Astrocyte (in vitro differentiated cells and primary cell): ENCODE results near the gene PEPD. TPM values are rescaled to one million over a fixed set of nuclear protein-coding genes. Genes with fewer than 3 reads are reported as not detected.

Source experiments
- DNase-seq: peaks from one replicate; pipeline ENCODE4 v3.0.0-alpha.2; 2010; ENCODE audit warnings: low read depth
- FAIRE-seq: peaks from 2 replicates; lab custom pipeline; 2011; peaks lifted over from hg19 to GRCh38; lab: Jason Lieb, UNC
- H2AFZ ChIP-seq: 2 replicates; pipeline ENCODE4 v1.6.0; 2012; ENCODE audit warnings: low read depth, low read length, inconsistent platforms
- H3K27ac ChIP-seq: 2 replicates; pipeline ENCODE4 v1.5.1; 2011; ENCODE audit warnings: low read depth, low read length, inconsistent platforms
- H3K27me3 ChIP-seq: 2 replicates; pipeline ENCODE4 v1.6.0; 2011; ENCODE audit warnings: low read length, inconsistent platforms; ENCODE audit not compliant: insufficient read depth
- H3K36me3 ChIP-seq: 2 replicates; pipeline ENCODE4 v1.5.1; 2011; ENCODE audit warnings: low read length, inconsistent platforms; ENCODE audit not compliant: insufficient read depth
- H3K4me1 ChIP-seq: 2 replicates; pipeline ENCODE4 v1.5.1; 2011; ENCODE audit warnings: low read length, inconsistent platforms; ENCODE audit not compliant: insufficient read depth
- H3K4me2 ChIP-seq: 2 replicates; pipeline ENCODE4 v1.6.0; 2012; ENCODE audit warnings: low read length, inconsistent platforms
- H3K4me3 ChIP-seq: 2 replicates; pipeline ENCODE4 v1.5.1; 2011; ENCODE audit warnings: low read depth, mild to moderate bottlenecking, low read length, inconsistent platforms; ENCODE audit not compliant: insufficient read depth
- H3K79me2 ChIP-seq: 2 replicates; pipeline ENCODE4 v1.6.0; 2012; ENCODE audit warnings: mild to moderate bottlenecking, low read length, inconsistent platforms; ENCODE audit not compliant: insufficient read depth
- H3K9ac ChIP-seq: 2 replicates; pipeline ENCODE4 v1.6.0; 2012; ENCODE audit warnings: mild to moderate bottlenecking, low read length, inconsistent platforms
- H3K9me3 ChIP-seq: 2 replicates; pipeline ENCODE4 v1.5.1; 2012; ENCODE audit warnings: low read depth, mild to moderate bottlenecking, low read length, inconsistent platforms; ENCODE audit not compliant: insufficient read depth
- H4K20me1 ChIP-seq: 2 replicates; pipeline ENCODE4 v1.6.0; 2012; ENCODE audit warnings: low read length, inconsistent platforms; ENCODE audit not compliant: insufficient read depth
- H3K27ac Mint-ChIP-seq: one replicate; pipeline ENCODE4 v1.8.0; 2021; ENCODE audit warnings: mild to moderate bottlenecking, mixed read lengths; ENCODE audit not compliant: unreplicated experiment
- H3K27me3 Mint-ChIP-seq: one replicate; pipeline ENCODE4 v1.8.0; 2021; ENCODE audit warnings: low read depth, mixed read lengths; ENCODE audit not compliant: unreplicated experiment
- H3K36me3 Mint-ChIP-seq: one replicate; pipeline ENCODE4 v1.8.0; 2021; ENCODE audit warnings: low read depth, mixed read lengths; ENCODE audit not compliant: unreplicated experiment
- H3K4me1 Mint-ChIP-seq: one replicate; pipeline ENCODE4 v1.8.0; 2021; ENCODE audit warnings: low read depth, mixed read lengths; ENCODE audit not compliant: unreplicated experiment
- H3K4me3 Mint-ChIP-seq: one replicate; pipeline ENCODE4 v1.8.0; 2021; ENCODE audit warnings: mild to moderate bottlenecking, moderate library complexity, mixed read lengths; ENCODE audit not compliant: unreplicated experiment
- H3K9me3 Mint-ChIP-seq: one replicate; pipeline ENCODE4 v1.8.0; 2021; ENCODE audit warnings: mild to moderate bottlenecking, mixed read lengths; ENCODE audit not compliant: unreplicated experiment
- EZH2 ChIP-seq: IDR thresholded peaks from 2 replicates; pipeline ENCODE4 v1.6.1; 2012; ENCODE audit warnings: mild to moderate bottlenecking, low read length, inconsistent platforms; ENCODE audit not compliant: insufficient read depth
- total RNA-seq: library from RNA; stranded (reverse); gene quantifications from 2 replicates; pipeline ENCODE4 v1.2.1, GENCODE V29; 2021
- TF ChIP-seq, protein P1 (sequence below): IDR thresholded peaks from 2 replicates; pipeline ENCODE4 v1.5.1; 2011; ENCODE audit warnings: low read depth, mild to moderate bottlenecking, inconsistent platforms, low read length, moderate library complexity; ENCODE audit not compliant: insufficient read depth

PEPD gene
- total RNA-seq, 1 donor from 2014 or later = 37.9 TPM

DNA sequence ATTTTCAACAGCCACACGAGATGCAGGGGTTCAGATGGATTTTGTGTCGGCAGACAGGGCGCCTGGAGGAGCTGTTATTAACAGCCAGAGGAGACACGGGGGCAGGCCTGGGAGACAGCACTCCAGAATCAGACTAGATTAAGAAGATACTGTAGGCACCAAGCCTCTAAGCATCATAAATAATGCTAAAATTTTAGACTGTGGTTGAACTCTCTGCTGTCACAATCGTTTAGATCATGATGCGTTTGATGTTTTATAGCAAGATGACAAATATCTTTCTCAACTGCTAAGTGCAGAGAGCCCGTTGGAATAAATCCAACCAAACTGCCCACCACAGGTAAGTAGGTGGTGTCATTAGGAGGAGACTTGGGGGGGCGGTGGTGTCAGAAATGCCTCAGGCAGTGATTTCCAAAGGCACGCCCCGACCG is 84.2 kb downstream of the PEPD start:
- H3K4me3 ChIP-seq = no peak overlapping the region
- no peak for DNase-seq
- H3K36me3 ChIP-seq = no peaks in the 10 kb centered on the region
- Mint-ChIP-seq H3K27me3 (peaks cover 1% of the 10 kb centered on the region), H3K4me1 (peaks cover 5% of the 10 kb centered on the region), H3K4me3 (no peak overlapping the region), H3K36me3 (peaks cover 3% of the 10 kb centered on the region), H3K27ac (no peak overlapping the region), H3K9me3 (no peaks in the 10 kb centered on the region)
- no peaks in the 10 kb centered on the region for H3K9me3 ChIP-seq
- no peak overlapping the region for H2AFZ ChIP-seq
- no peak overlapping the region for H3K27ac ChIP-seq
- no peak overlapping the region for H3K9ac ChIP-seq
- H3K79me2 ChIP-seq = no peaks in the 10 kb centered on the region
- TF ChIP-seq EZH2 = no peak
- TF ChIP-seq, protein P1, sequence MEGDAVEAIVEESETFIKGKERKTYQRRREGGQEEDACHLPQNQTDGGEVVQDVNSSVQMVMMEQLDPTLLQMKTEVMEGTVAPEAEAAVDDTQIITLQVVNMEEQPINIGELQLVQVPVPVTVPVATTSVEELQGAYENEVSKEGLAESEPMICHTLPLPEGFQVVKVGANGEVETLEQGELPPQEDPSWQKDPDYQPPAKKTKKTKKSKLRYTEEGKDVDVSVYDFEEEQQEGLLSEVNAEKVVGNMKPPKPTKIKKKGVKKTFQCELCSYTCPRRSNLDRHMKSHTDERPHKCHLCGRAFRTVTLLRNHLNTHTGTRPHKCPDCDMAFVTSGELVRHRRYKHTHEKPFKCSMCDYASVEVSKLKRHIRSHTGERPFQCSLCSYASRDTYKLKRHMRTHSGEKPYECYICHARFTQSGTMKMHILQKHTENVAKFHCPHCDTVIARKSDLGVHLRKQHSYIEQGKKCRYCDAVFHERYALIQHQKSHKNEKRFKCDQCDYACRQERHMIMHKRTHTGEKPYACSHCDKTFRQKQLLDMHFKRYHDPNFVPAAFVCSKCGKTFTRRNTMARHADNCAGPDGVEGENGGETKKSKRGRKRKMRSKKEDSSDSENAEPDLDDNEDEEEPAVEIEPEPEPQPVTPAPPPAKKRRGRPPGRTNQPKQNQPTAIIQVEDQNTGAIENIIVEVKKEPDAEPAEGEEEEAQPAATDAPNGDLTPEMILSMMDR = no peak
- FAIRE-seq = no peak
- H4K20me1 ChIP-seq = no peaks in the 10 kb centered on the region
- peaks cover 10% of the 10 kb centered on the region for H3K4me1 ChIP-seq
- H3K4me2 ChIP-seq = no peak overlapping the region
- no peaks in the 10 kb centered on the region for H3K27me3 ChIP-seq

DNA sequence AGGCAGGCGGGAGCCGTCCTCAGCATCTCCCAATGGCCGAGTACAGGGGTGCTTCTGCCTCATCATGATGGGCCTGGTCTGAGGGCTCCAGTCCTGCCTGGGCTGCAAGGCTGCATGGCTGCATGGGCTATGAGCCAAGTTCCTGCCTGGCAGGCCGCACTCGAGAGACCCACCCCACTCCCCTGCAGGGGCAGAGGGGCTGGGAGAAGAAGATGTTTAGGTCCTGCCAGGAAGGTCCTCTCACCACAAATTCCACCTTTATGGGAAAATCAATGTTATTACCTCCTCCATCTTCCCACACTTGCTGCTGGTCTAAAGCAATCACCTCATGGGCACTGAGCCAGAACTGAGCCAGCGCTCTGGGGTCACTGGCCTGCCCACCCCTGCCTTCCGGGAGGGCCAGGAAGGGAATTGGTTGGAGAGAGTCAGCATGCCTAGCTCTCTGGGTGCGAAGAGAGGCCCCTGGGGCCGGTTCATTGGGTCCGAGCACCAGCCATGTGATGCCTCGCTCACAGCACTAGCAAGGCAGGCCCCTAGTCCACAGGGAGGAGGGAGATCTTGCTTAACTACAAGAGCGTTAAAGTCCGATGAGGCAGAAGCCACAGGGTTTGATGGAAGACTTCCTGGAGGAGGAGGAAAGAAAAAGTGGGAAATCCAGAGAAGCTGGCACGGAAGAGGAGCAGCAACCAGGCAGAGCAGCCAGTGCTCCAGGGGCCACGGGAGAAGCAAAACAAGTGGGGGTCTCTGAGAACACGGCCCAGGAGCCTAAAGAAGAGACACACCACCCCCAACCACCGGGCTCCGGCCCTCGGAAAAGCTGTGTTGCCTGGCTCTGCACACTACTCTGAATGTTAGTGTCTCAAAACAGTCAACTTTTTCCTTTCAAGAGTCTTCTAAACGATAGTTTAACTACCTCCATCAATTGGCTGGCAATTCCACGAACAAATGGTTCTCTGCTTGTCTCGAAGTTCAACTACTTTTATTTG is 84.9 kb downstream of the PEPD start:
- FAIRE-seq = no peak
- TF ChIP-seq, protein P1 = no peak
- no peak for TF ChIP-seq EZH2
- Histone ChIP-seq H3K4me1 (peaks cover 10% of the 10 kb centered on the region), H3K27me3 (no peaks in the 10 kb centered on the region), H3K36me3 (no peaks in the 10 kb centered on the region), H3K4me3 (no peak overlapping the region), H3K9ac (no peak overlapping the region), H4K20me1 (no peaks in the 10 kb centered on the region), H3K79me2 (no peaks in the 10 kb centered on the region), H3K4me2 (no peak overlapping the region), H2AFZ (no peak overlapping the region), H3K27ac (no peak overlapping the region), H3K9me3 (no peaks in the 10 kb centered on the region)
- no peak overlapping the region for H3K27ac Mint-ChIP-seq
- peaks cover 3% of the 10 kb centered on the region for H3K36me3 Mint-ChIP-seq
- H3K4me1 Mint-ChIP-seq = peaks cover 5% of the 10 kb centered on the region
- H3K9me3 Mint-ChIP-seq = no peaks in the 10 kb centered on the region
- no peak for DNase-seq
- peaks cover 3% of the 10 kb centered on the region for H3K27me3 Mint-ChIP-seq
- H3K4me3 Mint-ChIP-seq = no peak overlapping the region
